Measurements from ENCODE around the gene P2RY6.

P2RY6 gene

GRCh38 chr11:73243093-73243485 is 29.0 kb upstream of the P2RY6 start:
- H3K27ac Mint-ChIP-seq: peak overlapping the region; percentile 65
- intact Hi-C loops (cut with micrococcal nuclease): no loop called here
- H3K27me3 Mint-ChIP-seq: no peaks in the 10 kb centered on the region
- no peaks in the 10 kb centered on the region for H3K36me3 Mint-ChIP-seq (ENCODE audit: low read depth)
- H3K9me3 Mint-ChIP-seq: no peaks in the 10 kb centered on the region
- H3K4me1 Mint-ChIP-seq (ENCODE audit: low read depth): peaks cover 41% of the 10 kb centered on the region
- no peak overlapping the region for H3K4me3 Mint-ChIP-seq

DNA sequence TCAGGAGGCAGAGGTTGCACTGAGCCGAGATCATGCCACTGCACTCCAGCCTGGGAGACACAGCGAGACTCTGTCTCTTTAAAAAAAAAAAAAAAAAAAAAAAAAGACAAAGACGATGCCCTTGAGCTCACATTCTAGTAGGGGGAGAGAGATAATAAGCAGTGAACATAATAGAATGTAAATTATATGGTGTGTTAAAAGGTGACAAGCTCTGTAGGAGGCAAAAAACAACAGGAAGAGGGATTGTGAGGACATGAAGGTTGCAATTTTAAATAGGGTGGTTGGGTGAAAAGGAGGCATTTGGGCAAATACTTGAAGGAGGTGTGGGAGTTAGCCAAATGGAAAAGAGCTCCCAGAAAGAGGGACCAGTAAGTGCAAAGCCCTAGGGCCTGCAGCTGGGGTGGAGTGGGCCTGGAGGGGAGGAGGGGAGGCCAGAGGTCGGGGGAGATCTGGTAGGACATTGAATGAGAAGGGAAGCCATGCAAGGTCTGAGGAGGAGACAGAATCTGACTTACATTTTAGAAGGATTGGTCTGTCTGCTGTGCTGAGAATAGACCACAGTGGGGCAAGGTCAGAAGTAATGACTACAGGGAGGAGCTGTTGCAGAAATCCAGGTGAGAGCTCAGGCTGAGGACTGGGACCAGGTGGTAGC is 27.4 kb upstream of the P2RY6 start:
- H3K36me3 Mint-ChIP-seq (ENCODE audit: low read depth): no peaks in the 10 kb centered on the region
- H3K27me3 Mint-ChIP-seq: no peaks in the 10 kb centered on the region
- peaks cover 41% of the 10 kb centered on the region for H3K4me1 Mint-ChIP-seq (ENCODE audit: low read depth)
- no peaks in the 10 kb centered on the region for H3K9me3 Mint-ChIP-seq
- no peak overlapping the region for H3K27ac Mint-ChIP-seq
- intact Hi-C loops (cut with micrococcal nuclease): no loop called here
- no peak overlapping the region for H3K4me3 Mint-ChIP-seq

GRCh38 chr11:73245461-73245860 is 26.7 kb upstream of the P2RY6 start:
- no peak overlapping the region for H3K4me3 Mint-ChIP-seq
- no peaks in the 10 kb centered on the region for H3K36me3 Mint-ChIP-seq (ENCODE audit: low read depth)
- no peak overlapping the region for H3K27ac Mint-ChIP-seq
- H3K9me3 Mint-ChIP-seq: no peaks in the 10 kb centered on the region
- H3K27me3 Mint-ChIP-seq: no peaks in the 10 kb centered on the region
- intact Hi-C loops (cut with micrococcal nuclease): no loop called here
- peaks cover 36% of the 10 kb centered on the region for H3K4me1 Mint-ChIP-seq (ENCODE audit: low read depth)

DNA sequence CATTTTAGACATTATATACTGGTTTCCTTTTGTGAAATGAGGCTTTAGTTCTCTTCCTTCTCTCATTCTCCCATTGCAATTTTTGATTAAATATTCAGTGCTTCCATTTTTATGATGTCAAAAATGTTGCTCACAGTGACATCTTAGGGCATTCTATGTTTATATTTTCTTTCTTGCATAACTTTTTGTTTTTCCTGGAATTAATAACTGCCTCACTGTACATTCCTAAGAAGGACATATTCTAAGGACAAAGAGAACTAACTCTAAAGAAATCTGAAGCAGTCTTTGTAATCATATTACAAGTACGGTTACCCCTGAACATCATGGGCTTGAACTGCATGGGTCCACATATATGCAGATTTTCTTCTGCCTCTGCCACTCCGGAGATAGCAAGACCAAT is 25.8 kb upstream of the P2RY6 start:
- intact Hi-C loops (cut with micrococcal nuclease): no loop called here
- H3K4me3 Mint-ChIP-seq: no peak overlapping the region
- H3K9me3 Mint-ChIP-seq: no peaks in the 10 kb centered on the region
- no peak overlapping the region for H3K27ac Mint-ChIP-seq
- H3K27me3 Mint-ChIP-seq: no peaks in the 10 kb centered on the region
- no peaks in the 10 kb centered on the region for H3K36me3 Mint-ChIP-seq (ENCODE audit: low read depth)
- peaks cover 36% of the 10 kb centered on the region for H3K4me1 Mint-ChIP-seq (ENCODE audit: low read depth)

- Mint-ChIP-seq H3K27ac (no peak overlapping the region), H3K36me3 (ENCODE audit: low read depth) (no peaks in the 10 kb centered on the region), H3K4me1 (ENCODE audit: low read depth) (peaks cover 22% of the 10 kb centered on the region), H3K4me3 (no peak overlapping the region), H3K27me3 (no peaks in the 10 kb centered on the region), H3K9me3 (no peaks in the 10 kb centered on the region)
- intact Hi-C loops (cut with micrococcal nuclease): no loop called here
Measured at GRCh38 chr11:73248526-73249185, 23.5 kb upstream of the P2RY6 start.

- intact Hi-C loops (cut with micrococcal nuclease): no loop called here
- Mint-ChIP-seq H3K4me1 (ENCODE audit: low read depth) (peaks cover 22% of the 10 kb centered on the region), H3K9me3 (no peaks in the 10 kb centered on the region), H3K27ac (no peak overlapping the region), H3K27me3 (no peaks in the 10 kb centered on the region), H3K36me3 (ENCODE audit: low read depth) (no peaks in the 10 kb centered on the region), H3K4me3 (no peak overlapping the region)
Measured at GRCh38 chr11:73249304-73249703, 22.8 kb upstream of the P2RY6 start.

DNA sequence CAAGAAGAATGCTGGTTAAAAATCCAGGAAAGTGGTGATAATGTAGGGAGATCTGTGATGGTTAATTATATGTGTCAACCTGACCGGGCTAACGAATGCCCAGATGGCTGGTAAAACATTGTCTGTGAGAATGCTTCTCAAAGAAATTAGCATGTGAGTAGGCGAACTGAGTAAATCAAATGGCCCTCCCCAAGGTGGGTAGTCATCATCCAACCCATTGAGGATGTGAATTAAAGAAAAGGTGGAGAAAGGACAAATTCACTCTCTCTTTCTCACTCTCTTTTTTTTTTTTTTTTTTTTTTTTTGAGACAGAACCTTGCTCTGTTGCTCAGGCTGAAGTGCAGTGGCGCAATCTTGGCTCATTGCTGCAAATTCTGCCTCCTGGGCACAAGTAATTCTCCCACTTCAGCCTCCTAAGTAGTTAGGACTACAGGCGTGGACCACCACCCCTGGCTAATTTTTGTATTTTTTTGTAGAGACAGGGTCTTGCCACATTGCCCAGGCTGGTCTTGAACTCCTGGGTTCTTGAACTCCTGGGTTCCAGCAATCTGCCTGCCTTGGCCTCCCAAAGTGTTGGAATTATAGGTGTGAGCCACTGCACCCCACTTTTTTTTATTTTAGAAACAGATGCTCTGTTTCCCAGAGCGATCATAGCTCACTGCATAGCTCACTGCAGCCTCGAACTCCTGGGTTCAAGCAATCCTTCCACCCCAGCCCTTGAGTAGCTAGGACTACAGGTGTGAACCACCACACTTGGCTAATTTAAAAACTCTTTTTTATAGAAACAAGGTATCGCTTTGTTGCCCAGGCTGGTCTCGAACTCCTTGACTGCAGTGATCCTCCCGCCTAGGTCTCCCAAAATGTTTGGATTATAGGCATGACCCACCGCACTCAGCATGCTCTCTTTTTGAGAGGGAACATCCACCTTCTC is 22.0 kb upstream of the P2RY6 start:
- Mint-ChIP-seq H3K4me1 (ENCODE audit: low read depth) (peaks cover 15% of the 10 kb centered on the region), H3K27ac (no peak overlapping the region), H3K27me3 (no peaks in the 10 kb centered on the region), H3K9me3 (no peaks in the 10 kb centered on the region), H3K36me3 (ENCODE audit: low read depth) (no peaks in the 10 kb centered on the region), H3K4me3 (no peak overlapping the region)
- intact Hi-C loops (cut with micrococcal nuclease): no loop called here

- Mint-ChIP-seq H3K27me3 (no peaks in the 10 kb centered on the region), H3K36me3 (ENCODE audit: low read depth) (no peaks in the 10 kb centered on the region), H3K27ac (peak overlapping the region; percentile 38), H3K4me3 (no peak overlapping the region), H3K9me3 (no peaks in the 10 kb centered on the region), H3K4me1 (ENCODE audit: low read depth) (peaks cover 11% of the 10 kb centered on the region)
- intact Hi-C loops (cut with micrococcal nuclease): no loop called here
Measured at GRCh38 chr11:73252577-73253191, 19.5 kb upstream of the P2RY6 start.

GRCh38 chr11:73257342-73258103 is 14.6 kb upstream of the P2RY6 start:
- H3K27ac Mint-ChIP-seq: peak overlapping the region; percentile 46
- no peaks in the 10 kb centered on the region for H3K9me3 Mint-ChIP-seq
- H3K4me3 Mint-ChIP-seq: no peak overlapping the region
- peaks cover 3% of the 10 kb centered on the region for H3K27me3 Mint-ChIP-seq
- H3K36me3 Mint-ChIP-seq (ENCODE audit: low read depth): no peaks in the 10 kb centered on the region
- intact Hi-C loops (cut with micrococcal nuclease): no loop called here
- H3K4me1 Mint-ChIP-seq (ENCODE audit: low read depth): peaks cover 34% of the 10 kb centered on the region

- Mint-ChIP-seq H3K27me3 (peaks cover 9% of the 10 kb centered on the region), H3K27ac (no peak overlapping the region), H3K4me3 (no peak overlapping the region), H3K36me3 (ENCODE audit: low read depth) (no peaks in the 10 kb centered on the region), H3K9me3 (no peaks in the 10 kb centered on the region), H3K4me1 (ENCODE audit: low read depth) (peaks cover 43% of the 10 kb centered on the region)
- intact Hi-C loops (cut with micrococcal nuclease): no loop called here
Measured at GRCh38 chr11:73258104-73259035, 13.8 kb upstream of the P2RY6 start.

DNA sequence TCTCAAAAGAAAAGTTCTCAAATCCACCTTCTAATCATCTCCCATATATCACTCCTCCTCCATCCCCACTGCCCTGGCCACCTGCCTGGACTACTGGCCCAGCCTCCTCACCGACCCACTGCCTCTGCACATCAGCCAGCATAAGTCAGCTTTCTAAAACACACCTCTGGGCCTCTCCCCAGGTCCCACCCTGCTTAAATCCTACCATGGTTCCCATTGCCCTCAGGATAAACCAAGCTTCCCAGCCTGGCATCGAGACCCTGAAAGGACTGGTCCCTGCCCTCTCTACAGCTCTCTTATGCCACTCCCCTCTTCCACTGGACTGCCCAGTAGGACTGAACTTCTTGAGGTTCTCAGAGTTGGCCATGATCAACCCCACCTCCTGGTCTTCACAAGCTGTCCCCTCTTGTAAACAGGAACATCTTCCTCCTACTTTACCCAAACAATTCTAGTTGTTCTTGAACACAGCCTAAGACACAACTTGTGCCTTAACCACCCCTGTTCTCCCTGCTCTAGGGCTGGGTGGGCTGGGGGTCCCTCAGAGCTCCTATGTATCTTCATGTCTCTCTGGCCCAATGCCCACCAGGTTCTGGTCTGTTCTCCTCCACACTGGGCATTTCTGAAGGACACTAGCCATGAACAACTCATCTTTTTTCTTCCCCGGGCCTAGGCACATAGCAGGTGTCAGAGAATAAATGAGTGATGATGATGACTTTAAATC is 12.6 kb upstream of the P2RY6 start:
- H3K4me3 Mint-ChIP-seq: no peak overlapping the region
- H3K9me3 Mint-ChIP-seq: no peaks in the 10 kb centered on the region
- intact Hi-C loops (cut with micrococcal nuclease): no loop called here
- H3K4me1 Mint-ChIP-seq (ENCODE audit: low read depth): peaks cover 49% of the 10 kb centered on the region
- H3K27me3 Mint-ChIP-seq: peaks cover 15% of the 10 kb centered on the region
- peak overlapping the region; percentile 23 for H3K27ac Mint-ChIP-seq
- H3K36me3 Mint-ChIP-seq (ENCODE audit: low read depth): no peaks in the 10 kb centered on the region

DNA sequence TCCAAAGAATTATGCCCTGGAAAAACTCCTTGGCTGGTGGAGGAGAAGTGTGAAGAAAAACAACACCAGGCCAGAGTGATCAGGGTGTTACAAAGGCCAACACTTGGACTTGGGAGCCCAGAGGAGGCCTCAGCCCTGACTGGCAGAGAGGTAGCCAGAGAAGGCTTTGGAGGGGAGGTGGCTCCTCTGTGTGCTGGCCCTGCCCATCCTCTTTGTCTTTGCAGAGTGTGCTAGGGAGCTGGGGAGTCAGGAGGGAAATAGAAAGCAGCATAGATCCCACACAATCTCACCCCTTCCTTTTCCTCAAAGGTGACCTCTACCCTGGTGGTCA is 12.0 kb upstream of the P2RY6 start:
- H3K9me3 Mint-ChIP-seq: no peaks in the 10 kb centered on the region
- intact Hi-C loops (cut with micrococcal nuclease): no loop called here
- peaks cover 54% of the 10 kb centered on the region for H3K4me1 Mint-ChIP-seq (ENCODE audit: low read depth)
- peaks cover 20% of the 10 kb centered on the region for H3K27me3 Mint-ChIP-seq
- no peak overlapping the region for H3K4me3 Mint-ChIP-seq
- peak overlapping the region; percentile 23 for H3K27ac Mint-ChIP-seq
- no peaks in the 10 kb centered on the region for H3K36me3 Mint-ChIP-seq (ENCODE audit: low read depth)
